NCI-H2107 treated with DMSO at 0.1 percent for 48 hours (cell line): ENCODE data around the gene ARPP21.

Experiments
- DNase-seq: peaks from one replicate; lab custom pipeline; 2025; ENCODE audit not compliant: unreplicated experiment; lab: John Stamatoyannopoulos, UW

Gene ARPP21

DNA sequence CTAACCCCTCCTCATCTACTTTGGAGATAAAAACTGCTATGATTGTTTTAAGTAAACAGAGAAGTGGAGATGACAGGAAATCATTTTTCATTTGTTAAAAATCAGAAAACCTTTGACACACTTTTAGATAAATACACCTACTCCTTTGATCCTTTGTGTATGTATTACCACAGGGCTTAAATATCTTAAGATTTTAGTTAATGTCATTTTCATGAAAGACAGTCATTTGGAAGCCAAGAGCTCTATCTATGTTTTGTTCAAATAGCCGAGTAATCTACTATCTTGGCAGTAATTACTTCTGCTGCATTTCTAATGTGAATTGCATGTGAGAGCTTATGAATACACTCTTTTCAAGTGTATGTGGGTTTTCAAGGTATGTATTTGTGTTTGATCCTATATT lies 2.0 kb downstream of the ARPP21 start:
- DNase-seq: no peak

DNA sequence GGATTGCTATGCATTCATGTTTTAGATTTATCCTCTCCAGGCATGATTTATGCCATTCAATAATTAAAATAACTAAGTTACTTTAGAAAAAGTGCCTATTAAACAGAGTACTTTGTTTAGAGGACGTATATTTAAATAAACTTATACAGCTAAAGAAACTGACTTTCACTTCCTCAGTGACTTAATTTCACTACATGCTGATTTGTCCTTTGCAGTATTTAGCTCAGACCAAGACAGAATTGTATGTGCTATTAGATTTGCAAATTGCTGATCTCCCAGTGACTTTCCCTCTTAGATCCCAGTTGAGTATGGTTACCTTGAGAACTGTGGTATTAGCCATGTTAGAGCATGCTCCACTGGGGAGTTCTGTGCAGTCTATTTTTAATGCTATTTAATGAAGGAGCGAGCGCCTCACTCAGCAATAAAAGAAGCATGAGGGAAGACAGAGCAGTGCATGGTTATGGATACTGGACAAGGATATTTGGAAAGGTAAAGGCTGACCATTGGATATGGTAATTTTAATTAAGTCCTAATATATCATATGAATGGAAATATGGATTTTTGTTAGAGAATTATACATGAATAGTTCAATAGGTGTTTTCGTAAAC lies 2.7 kb downstream of the ARPP21 start:
- DNase-seq: no peak

DNA sequence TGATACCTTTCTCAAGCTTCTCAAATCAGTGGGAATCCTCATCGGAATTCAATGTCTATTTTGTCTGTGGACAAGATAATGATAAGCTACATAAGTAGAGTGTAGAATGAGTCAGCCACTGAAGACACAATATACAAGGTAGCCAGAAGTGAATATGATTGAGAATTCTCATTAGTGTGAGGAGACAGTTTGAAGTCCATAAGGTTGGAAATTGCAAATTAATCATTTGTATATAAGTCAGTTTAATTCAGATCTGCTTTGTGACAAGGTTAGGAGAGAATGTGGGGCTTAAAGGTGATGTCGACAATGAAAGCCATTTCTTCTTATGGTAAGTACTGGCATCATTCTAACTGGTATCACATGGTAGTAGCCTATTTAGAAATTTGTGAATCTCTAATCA lies 4.2 kb downstream of the ARPP21 start:
- DNase-seq: no peak

DNA sequence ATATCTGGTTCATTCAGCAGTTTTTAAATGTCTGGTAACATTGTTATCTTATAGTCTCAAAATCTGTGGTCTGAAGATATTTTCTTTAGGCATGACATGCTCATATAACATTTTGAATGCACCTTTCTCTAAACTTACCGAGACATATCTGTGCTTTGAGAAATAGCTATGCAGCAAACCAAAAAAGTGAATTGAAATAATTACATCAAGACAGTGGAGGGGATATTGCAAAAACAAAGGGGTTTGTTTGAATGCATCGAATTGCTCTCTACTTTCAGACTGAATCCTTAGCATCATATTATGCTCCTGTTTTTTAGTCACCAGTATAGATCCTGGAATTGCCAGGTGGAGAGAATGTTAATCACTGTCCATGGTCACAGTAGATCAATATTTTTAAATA lies 5.1 kb downstream of the ARPP21 start:
- no peak for DNase-seq

DNA sequence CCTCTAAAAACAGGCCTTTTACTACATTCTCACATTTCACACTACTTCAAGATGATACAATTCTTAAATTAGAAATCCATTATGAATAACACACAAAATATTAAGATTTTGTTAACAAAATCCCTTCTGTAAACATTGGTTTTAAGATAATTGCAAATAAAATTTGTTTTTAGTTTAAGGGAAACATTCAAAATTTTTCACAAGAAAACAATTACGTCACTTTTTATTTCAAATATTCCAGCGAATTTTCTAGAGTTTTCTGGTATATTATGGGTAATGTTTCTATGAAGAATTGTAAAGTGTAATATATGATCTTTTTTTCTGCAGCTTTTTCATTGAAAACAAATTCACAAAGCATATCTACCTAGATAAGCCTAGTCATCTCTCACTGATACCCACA lies 5.9 kb downstream of the ARPP21 start:
- DNase-seq: no peak

DNA sequence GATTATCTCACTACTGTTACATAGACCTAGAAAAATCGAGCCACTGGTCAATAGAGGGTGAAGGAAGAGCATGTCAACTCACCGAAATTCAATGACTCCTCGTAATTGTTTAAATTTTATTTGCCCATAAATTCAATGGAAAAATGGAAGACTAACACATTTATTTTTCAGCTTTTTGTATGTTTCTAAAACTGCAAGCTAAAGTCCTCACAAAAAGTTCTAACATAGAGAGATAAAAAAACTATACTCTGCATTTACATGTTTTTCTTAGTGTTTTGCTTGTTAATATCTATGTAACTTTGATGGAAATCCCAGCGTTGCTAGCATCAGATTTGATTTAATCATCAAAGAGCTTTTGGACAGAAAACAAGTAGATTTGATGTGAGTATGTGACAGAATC lies 6.8 kb downstream of the ARPP21 start:
- DNase-seq: no peak

DNA sequence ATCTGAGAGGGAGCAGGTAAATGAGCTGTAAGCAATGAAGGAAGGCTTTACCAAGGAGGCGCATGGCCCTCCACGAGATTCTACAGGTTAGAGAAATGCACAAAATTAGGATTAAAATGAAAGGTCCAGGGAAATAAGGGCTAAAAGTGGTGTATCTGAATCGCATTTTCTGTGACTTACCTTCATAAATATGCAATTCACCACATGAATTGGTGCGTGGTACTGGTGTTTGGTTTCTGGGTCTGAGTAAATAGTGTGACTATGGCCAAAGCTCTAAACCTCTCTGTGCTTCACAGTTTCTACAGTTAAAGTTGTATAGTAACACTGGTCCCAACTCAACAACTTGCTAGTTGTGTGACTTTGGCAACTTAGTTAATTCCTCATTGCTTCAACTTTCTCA lies 8.1 kb downstream of the ARPP21 start:
- no peak for DNase-seq

- DNase-seq: no peak
These were observed 9.0 kb downstream of the ARPP21 start for GRCh38 chr3:35648347-35648746.

DNA sequence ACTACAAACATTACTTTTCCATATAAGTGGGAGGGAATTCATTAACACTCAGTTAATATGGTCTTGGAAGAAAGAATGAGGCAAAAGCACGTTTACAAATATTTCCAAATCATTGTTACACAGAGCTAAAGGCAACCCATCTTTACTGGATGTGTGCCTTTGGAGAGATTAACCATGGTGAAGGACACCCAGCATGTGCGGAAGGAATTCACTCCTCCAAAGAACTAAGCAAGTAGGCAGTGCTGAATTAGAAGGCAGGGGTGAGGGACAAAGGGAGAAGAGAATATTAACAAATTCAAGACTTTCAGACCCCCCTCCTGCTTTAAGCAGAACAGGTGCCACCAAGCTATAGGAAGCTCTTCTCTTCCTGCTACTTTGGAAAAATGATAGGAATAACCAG lies 10.1 kb downstream of the ARPP21 start:
- DNase-seq: no peak

DNA sequence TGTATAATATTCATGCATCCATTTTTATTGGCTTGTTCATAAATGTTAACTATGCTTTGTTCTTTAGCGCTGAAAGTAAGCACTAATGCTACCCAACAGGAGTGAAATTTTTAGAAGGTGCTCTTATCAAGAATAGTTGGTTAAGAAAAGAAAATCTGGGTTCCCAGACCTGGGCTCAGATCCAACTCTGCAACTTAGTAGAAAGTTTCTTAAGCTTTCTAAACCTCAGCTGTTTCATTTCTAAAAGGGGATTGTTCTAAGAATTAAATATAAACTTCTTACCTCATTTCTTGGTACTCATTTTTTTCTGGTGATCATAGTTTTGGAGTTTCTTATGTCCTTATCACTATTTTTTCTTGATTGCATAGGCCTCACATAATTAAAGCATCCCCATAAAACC lies 12.1 kb downstream of the ARPP21 start:
- DNase-seq: no peak

- no peak for DNase-seq
These were observed 12.5 kb downstream of the ARPP21 start for GRCh38 chr3:35651851-35652250.

GRCh38 chr3:35653347-35653746 lies 14.0 kb downstream of the ARPP21 start:
- no peak for DNase-seq

DNA sequence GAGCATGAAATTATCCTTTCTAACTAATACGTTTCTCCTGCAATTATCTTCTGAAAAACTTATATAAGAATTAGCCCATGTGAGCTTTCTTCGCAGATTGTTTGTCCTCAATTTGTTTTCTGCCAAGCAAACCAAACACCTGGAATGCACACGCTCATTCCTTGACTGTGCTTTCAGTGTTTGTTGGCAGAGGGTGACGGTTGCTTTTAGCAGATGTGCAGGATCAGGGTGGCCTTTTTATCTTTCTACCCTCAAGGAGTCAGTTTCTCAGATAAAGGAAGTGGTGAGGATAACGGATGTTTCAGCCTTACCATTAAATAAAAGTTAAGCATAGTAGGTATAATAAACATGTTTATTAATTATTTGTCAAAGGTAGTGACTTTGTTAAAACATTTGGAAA lies 15.2 kb downstream of the ARPP21 start:
- DNase-seq: no peak

DNA sequence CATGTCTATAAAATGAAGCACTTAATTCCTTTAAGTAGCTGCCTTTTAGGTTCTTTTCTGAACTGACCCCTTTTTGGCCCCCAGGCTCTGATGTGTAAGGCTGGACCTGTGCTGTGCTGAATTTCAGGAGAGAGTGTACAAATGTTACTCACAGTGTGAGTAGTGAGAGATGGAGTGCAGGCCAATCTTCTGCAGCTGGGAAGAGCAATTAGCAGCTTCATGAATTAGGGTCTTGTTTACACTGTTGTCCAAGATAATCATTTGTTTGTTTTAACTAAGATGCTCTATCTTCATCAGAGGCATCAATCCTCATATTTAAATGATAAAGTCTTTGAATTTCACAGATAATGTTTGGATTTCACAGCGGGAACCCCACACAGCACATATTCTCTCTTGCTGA lies 19.4 kb downstream of the ARPP21 start:
- no peak for DNase-seq

DNA sequence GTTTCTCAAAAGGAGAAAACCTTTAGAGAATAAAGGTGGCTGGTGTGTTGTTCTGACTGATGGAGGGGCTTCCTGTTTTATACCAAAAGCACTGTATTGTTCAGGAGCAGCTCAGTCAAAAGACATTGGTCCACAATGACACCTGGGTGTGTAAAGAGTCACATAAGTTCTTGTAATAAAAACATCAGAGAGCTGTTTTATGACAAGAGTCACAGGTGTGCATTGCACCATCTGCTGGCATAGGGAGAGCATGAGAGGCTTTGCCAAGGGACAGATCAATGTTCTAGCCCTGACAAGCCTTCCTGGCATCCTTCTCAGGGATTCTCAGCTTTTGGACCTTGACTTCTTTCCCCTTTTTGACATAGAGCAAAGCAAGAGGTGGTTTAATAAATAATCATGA lies 20.4 kb downstream of the ARPP21 start:
- peak; percentile 3 for DNase-seq

GRCh38 chr3:35663471-35663870 lies 24.1 kb downstream of the ARPP21 start:
- no peak for DNase-seq

DNA sequence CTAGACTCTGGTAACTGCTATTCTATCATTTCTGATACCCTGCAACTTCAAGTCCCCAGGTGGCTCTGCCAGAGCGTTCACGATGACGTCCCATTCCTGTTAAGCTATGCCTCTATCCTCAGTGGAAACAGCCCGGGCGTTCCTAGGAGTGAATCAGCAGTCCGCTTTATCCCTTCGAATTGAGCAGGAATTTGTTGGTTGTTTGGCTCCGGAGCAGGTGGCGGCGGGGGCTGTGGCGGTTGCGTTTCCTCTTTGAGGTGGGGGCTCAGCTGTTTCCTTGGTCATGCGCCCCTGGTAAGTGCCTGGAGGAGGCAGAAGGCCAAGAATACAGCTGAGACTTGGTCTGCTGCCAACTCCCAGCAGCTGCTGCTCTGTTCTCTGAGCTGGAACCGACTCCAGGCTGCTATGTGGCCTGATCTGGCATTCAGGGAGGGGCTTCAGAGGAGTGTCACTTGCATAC lies 25.2 kb downstream of the ARPP21 start:
- peak; percentile 77 for DNase-seq

GRCh38 chr3:35665390-35666055 lies 26.2 kb downstream of the ARPP21 start:
- no peak for DNase-seq

DNA sequence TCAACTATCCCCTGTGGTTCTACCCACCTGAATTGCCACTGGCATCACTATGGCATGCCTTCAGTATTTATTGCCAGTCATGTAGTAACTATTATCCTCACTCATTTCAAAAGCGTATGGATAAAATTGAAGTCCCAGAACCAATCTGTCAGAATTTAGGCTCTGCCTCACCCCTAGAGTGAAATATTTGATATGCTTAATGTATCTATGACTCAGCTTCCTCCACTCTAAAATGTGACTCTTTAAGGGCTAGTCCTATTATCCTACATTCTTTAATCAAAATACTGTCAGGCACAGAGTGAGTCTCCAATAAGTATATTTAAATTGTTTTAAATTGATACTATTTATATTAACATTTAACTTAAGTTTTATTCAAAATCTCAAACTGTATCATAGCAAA lies 27.6 kb downstream of the ARPP21 start:
- DNase-seq: no peak

GRCh38 chr3:35670408-35670965 lies 31.2 kb downstream of the ARPP21 start:
- DNase-seq: no peak

DNA sequence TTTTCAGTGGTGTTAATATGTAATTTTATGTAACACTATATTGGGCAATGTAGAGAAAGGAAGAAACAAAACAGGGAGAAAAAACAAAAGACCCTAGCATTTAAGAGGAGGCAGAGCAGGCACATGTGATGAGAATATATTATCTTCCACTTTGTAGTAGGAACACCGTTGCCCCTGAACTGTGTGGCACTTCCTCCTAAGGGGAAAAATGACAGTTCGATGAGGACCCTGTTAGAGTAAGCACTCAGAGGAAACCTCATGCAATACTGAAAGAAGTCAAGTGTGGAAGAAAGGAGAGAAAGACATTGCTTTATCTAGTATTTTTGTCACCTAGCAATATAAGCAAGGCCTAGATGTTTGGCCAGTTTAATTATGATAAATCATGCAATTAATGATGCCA lies 32.2 kb downstream of the ARPP21 start:
- no peak for DNase-seq

- no peak for DNase-seq
These were observed 33.7 kb downstream of the ARPP21 start for GRCh38 chr3:35673017-35673416.
